ENCODE measurements around the gene ATP2A2.

The ATP2A2 gene

GRCh38 chr12:110370732-110371231, 89.7 kb downstream of the ATP2A2 start:
- TF ChIP-seq CTCF (IDR thresholded peaks at IDR 0.05; ENCODE audit: low read depth, low read length), result no peak
- no peak for TF ChIP-seq MYC (IDR thresholded peaks at IDR 0.05; ENCODE audit: low read depth, low read length)
- no peak for TF ChIP-seq POLR2A (IDR thresholded peaks at IDR 0.05; ENCODE audit: extremely low read depth, insufficient read length)
- no peak for TF ChIP-seq MAX (IDR thresholded peaks at IDR 0.05; ENCODE audit: low read depth, low read length)
- no peak overlapping the region for H3K4me3 ChIP-seq (ENCODE audit: low read depth, low read length)
- no peak for DNase-seq (ENCODE audit: low read depth)

- TF ChIP-seq MAX (IDR thresholded peaks at IDR 0.05; ENCODE audit: low read depth, low read length), result peak; percentile 14; the same call in 1 of the 2 replicates
- peak; percentile 26 for TF ChIP-seq POLR2A (IDR thresholded peaks at IDR 0.05; ENCODE audit: extremely low read depth, insufficient read length)
- no peak for TF ChIP-seq CTCF (IDR thresholded peaks at IDR 0.05; ENCODE audit: low read depth, low read length)
- H3K4me3 ChIP-seq (ENCODE audit: low read depth, low read length), result no peak overlapping the region
- DNase-seq (ENCODE audit: low read depth), result peak; percentile 92
Observed at GRCh38 chr12:110371408-110372055, 90.5 kb downstream of the ATP2A2 start.

GRCh38 chr12:110372056-110372425, 91.0 kb downstream of the ATP2A2 start:
- DNase-seq (ENCODE audit: low read depth), result no peak
- no peak overlapping the region for H3K4me3 ChIP-seq (ENCODE audit: low read depth, low read length)
- no peak for TF ChIP-seq MYC (IDR thresholded peaks at IDR 0.05; ENCODE audit: low read depth, low read length)
- no peak for TF ChIP-seq CTCF (IDR thresholded peaks at IDR 0.05; ENCODE audit: low read depth, low read length)
- TF ChIP-seq MAX (IDR thresholded peaks at IDR 0.05; ENCODE audit: low read depth, low read length), result no peak
- TF ChIP-seq POLR2A (IDR thresholded peaks at IDR 0.05; ENCODE audit: extremely low read depth, insufficient read length), result no peak

GRCh38 chr12:110373025-110373424, 92.0 kb downstream of the ATP2A2 start:
- no peak for TF ChIP-seq POLR2A (IDR thresholded peaks at IDR 0.05; ENCODE audit: extremely low read depth, insufficient read length)
- TF ChIP-seq MAX (IDR thresholded peaks at IDR 0.05; ENCODE audit: low read depth, low read length), result no peak
- TF ChIP-seq CTCF (IDR thresholded peaks at IDR 0.05; ENCODE audit: low read depth, low read length), result no peak
- TF ChIP-seq MYC (IDR thresholded peaks at IDR 0.05; ENCODE audit: low read depth, low read length), result no peak
- DNase-seq (ENCODE audit: low read depth), result no peak
- no peak overlapping the region for H3K4me3 ChIP-seq (ENCODE audit: low read depth, low read length)

- TF ChIP-seq CTCF (IDR thresholded peaks at IDR 0.05; ENCODE audit: low read depth, low read length), result no peak
- no peak for TF ChIP-seq MAX (IDR thresholded peaks at IDR 0.05; ENCODE audit: low read depth, low read length)
- TF ChIP-seq MYC (IDR thresholded peaks at IDR 0.05; ENCODE audit: low read depth, low read length), result no peak
- TF ChIP-seq POLR2A (IDR thresholded peaks at IDR 0.05; ENCODE audit: extremely low read depth, insufficient read length), result no peak
- H3K4me3 ChIP-seq (ENCODE audit: low read depth, low read length), result no peak overlapping the region
- no peak for DNase-seq (ENCODE audit: low read depth)
Observed at GRCh38 chr12:110373425-110373824, 92.4 kb downstream of the ATP2A2 start.
